Gastrocnemius medialis (tissue), 4 donors: ENCODE results near the gene HSPA4.

Experiments
- POLR2A ChIP-seq, 2 donors: fragments of 450-650 bp; IDR thresholded peaks; one replicate each; pipeline ENCODE4 v1.6.1; 2017; ENCODE audit warnings: antibody characterized with exemption in 2 of 2, mild to moderate bottlenecking in 2 of 2, moderate library complexity in 2 of 2
- TF ChIP-seq, protein P1 (sequence below), 5 experiments: fragments of 450-650 bp in 3 of 5; fragments of 200-600 bp in 2 of 5; sonication (generic) in 2 of 5; IDR thresholded peaks in 4 of 5; conservative IDR thresholded peaks in 1 of 5; 1 replicate in 4 of 5; 2 replicates in 1 of 5; pipeline ENCODE4 v1.5.1; 2016 to 2019; ENCODE audit warnings: antibody characterized with exemption in 5 of 5, mild to moderate bottlenecking in 3 of 5, moderate library complexity in 3 of 5

- TF ChIP-seq, protein P1, sequence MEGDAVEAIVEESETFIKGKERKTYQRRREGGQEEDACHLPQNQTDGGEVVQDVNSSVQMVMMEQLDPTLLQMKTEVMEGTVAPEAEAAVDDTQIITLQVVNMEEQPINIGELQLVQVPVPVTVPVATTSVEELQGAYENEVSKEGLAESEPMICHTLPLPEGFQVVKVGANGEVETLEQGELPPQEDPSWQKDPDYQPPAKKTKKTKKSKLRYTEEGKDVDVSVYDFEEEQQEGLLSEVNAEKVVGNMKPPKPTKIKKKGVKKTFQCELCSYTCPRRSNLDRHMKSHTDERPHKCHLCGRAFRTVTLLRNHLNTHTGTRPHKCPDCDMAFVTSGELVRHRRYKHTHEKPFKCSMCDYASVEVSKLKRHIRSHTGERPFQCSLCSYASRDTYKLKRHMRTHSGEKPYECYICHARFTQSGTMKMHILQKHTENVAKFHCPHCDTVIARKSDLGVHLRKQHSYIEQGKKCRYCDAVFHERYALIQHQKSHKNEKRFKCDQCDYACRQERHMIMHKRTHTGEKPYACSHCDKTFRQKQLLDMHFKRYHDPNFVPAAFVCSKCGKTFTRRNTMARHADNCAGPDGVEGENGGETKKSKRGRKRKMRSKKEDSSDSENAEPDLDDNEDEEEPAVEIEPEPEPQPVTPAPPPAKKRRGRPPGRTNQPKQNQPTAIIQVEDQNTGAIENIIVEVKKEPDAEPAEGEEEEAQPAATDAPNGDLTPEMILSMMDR (IDR thresholded peaks at IDR 0.05 in 4 of 5, conservative IDR thresholded peaks at IDR 0.05 in 1 of 5) = no peak
- TF ChIP-seq POLR2A (IDR thresholded peaks at IDR 0.05) = no peak
Measured at GRCh38 chr5:133047404-133047803, 4.4 kb upstream of the HSPA4 start.
